AG09319 (cell line): ENCODE results near the gene KLF14.

Experiments used
- DNase-seq: peaks from one replicate; pipeline ENCODE4 v3.0.0-alpha.2; 2010; ENCODE audit warnings: low read depth; ENCODE audit errors: extremely low read depth
- CTCF ChIP-seq: IDR thresholded peaks from 2 replicates; pipeline ENCODE4 v1.5.1; 2011; ENCODE audit warnings: low read depth, mild to moderate bottlenecking, inconsistent platforms, low read length, moderate library complexity

Gene KLF14

GRCh38 chr7:130708766-130709165, 25.2 kb downstream of the KLF14 start:
- TF ChIP-seq CTCF, result no peak
- DNase-seq, result no peak

- no peak for TF ChIP-seq CTCF
- no peak for DNase-seq
These were observed 26.0 kb downstream of the KLF14 start for GRCh38 chr7:130708001-130708400.

GRCh38 chr7:130703851-130704250, 30.2 kb downstream of the KLF14 start:
- DNase-seq, result no peak
- TF ChIP-seq CTCF, result no peak

- no peak for TF ChIP-seq CTCF
- DNase-seq, result no peak
These were observed 32.4 kb downstream of the KLF14 start for GRCh38 chr7:130701650-130702049.

GRCh38 chr7:130700760-130701159, 33.2 kb downstream of the KLF14 start:
- no peak for TF ChIP-seq CTCF
- DNase-seq, result no peak

- no peak for DNase-seq
- TF ChIP-seq CTCF, result no peak
These were observed 34.3 kb downstream of the KLF14 start for GRCh38 chr7:130699686-130700085.

GRCh38 chr7:130697820-130698219, 36.2 kb downstream of the KLF14 start:
- DNase-seq, result no peak
- no peak for TF ChIP-seq CTCF
